GM12864 (cell line): Measurements from ENCODE around the gene UQCC2.

ENCODE experiments used
- DNase-seq: peaks from one replicate; pipeline ENCODE4 v3.0.0-alpha.2; 2011; ENCODE audit warnings: low read depth
- H3K4me3 ChIP-seq: 2 replicates; pipeline ENCODE4 v1.5.1; 2011; ENCODE audit warnings: mild to moderate bottlenecking, low read depth, low read length, control low read depth
- CTCF ChIP-seq: IDR thresholded peaks from 2 replicates; pipeline ENCODE4 v1.5.1; 2011; ENCODE audit warnings: low read depth, mild to moderate bottlenecking, moderate library complexity, low read length, control low read depth, inconsistent platforms; ENCODE audit errors: missing control alignments

Gene UQCC2

GRCh38 chr6:33707771-33708170 is 3.7 kb downstream of the UQCC2 start:
- TF ChIP-seq CTCF, result no peak
- no peak overlapping the region for H3K4me3 ChIP-seq
- no peak for DNase-seq

GRCh38 chr6:33705955-33706725 is 5.4 kb downstream of the UQCC2 start:
- no peak overlapping the region for H3K4me3 ChIP-seq
- TF ChIP-seq CTCF, result no peak
- no peak for DNase-seq

GRCh38 chr6:33705268-33705885 is 6.1 kb downstream of the UQCC2 start:
- no peak overlapping the region for H3K4me3 ChIP-seq
- DNase-seq, result no peak

GRCh38 chr6:33704215-33705066 is 7.1 kb downstream of the UQCC2 start:
- DNase-seq, result no peak
- TF ChIP-seq CTCF, result no peak
- no peak overlapping the region for H3K4me3 ChIP-seq

More at GRCh38 chr6:33705268-33705885, 6.1 kb downstream of the UQCC2 start:
- no peak for TF ChIP-seq CTCF

- TF ChIP-seq CTCF, result peak; percentile 67
- no peak overlapping the region for H3K4me3 ChIP-seq
- no peak for DNase-seq
Observed at GRCh38 chr6:33702345-33702977, 9.0 kb downstream of the UQCC2 start.

- no peak overlapping the region for H3K4me3 ChIP-seq
- TF ChIP-seq CTCF, result peak; percentile 97
- peak; percentile 60 for DNase-seq
Observed at GRCh38 chr6:33700391-33701050, 11.0 kb downstream of the UQCC2 start.
